Type B pancreatic cell (in vitro differentiated cells): ENCODE data around the gene CD55. TPM values are rescaled to one million over a fixed set of nuclear protein-coding genes. Genes with fewer than 3 reads are reported as not detected.

ENCODE experiments used
- DNase-seq: peaks from one replicate; pipeline ENCODE4 v3.0.0; 2021; ENCODE audit warnings: mixed read lengths; ENCODE audit not compliant: unreplicated experiment; ENCODE audit errors: extremely low spot score
- H3K27ac Mint-ChIP-seq: 2 replicates; pipeline ENCODE4 v1.8.0; 2021; ENCODE audit warnings: mild to moderate bottlenecking, mixed read lengths
- H3K27me3 Mint-ChIP-seq: 2 replicates; pipeline ENCODE4 v1.8.0; 2021; ENCODE audit warnings: mixed read lengths
- H3K36me3 Mint-ChIP-seq: 2 replicates; pipeline ENCODE4 v1.8.0; 2021; ENCODE audit warnings: mixed read lengths
- H3K4me1 Mint-ChIP-seq: one replicate; pipeline ENCODE4 v1.8.0; 2021; ENCODE audit warnings: mixed read lengths; ENCODE audit not compliant: unreplicated experiment
- H3K4me3 Mint-ChIP-seq: 2 replicates; pipeline ENCODE4 v1.8.0; 2021; ENCODE audit warnings: mild to moderate bottlenecking, mixed read lengths
- H3K9me3 Mint-ChIP-seq: 2 replicates; pipeline ENCODE4 v1.8.0; 2021; ENCODE audit warnings: mixed read lengths
- CTCF ChIP-seq: fragments of 200-600 bp; sonication (generic); conservative IDR thresholded peaks from 2 replicates; pipeline ENCODE4 v1.5.0; 2021; ENCODE audit warnings: antibody characterized with exemption, mild to moderate bottlenecking
- total RNA-seq: library from RNA; stranded (reverse); gene quantifications from 2 replicates; pipeline ENCODE4 v1.2.1, GENCODE V29; 2021; ENCODE audit warnings: low replicate concordance

Gene CD55
- total RNA-seq, 1 donor from 2014 or later: 60.0 TPM

- Mint-ChIP-seq H3K36me3 (no peaks in the 10 kb centered on the region), H3K4me3 (no peak overlapping the region), H3K4me1 (no peaks in the 10 kb centered on the region), H3K27me3 (no peaks in the 10 kb centered on the region), H3K27ac (no peak overlapping the region), H3K9me3 (no peaks in the 10 kb centered on the region)
- TF ChIP-seq CTCF: no peak
- no peak for DNase-seq
Measured at GRCh38 chr1:207389728-207390464, 68.4 kb downstream of the CD55 start.

DNA sequence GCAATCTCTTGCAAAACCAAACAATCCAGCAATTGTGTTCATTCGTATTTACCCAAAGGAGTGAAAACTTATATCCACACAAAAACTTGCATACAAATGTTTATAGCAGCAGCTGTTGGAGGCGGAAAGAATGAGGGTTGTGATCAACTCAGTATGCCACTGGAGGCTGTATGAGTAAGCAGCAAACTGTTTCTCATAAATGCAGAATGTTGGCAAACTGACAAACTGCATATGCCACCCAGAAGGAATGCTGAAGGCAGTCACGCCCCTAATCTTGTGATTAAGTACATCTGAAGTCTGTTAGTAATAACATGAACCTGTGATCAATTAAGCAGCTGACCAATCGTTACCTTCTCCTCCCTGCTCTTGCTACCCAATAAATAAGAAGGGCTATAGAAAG lies 72.1 kb downstream of the CD55 start:
- no peaks in the 10 kb centered on the region for H3K9me3 Mint-ChIP-seq
- peaks cover 4% of the 10 kb centered on the region for H3K4me1 Mint-ChIP-seq
- H3K27me3 Mint-ChIP-seq: peaks cover 3% of the 10 kb centered on the region
- TF ChIP-seq CTCF: no peak
- no peak overlapping the region for H3K27ac Mint-ChIP-seq
- no peak for DNase-seq
- H3K4me3 Mint-ChIP-seq: no peak overlapping the region
- no peaks in the 10 kb centered on the region for H3K36me3 Mint-ChIP-seq

GRCh38 chr1:207396168-207396746 lies 74.8 kb downstream of the CD55 start:
- H3K36me3 Mint-ChIP-seq: no peaks in the 10 kb centered on the region
- peaks cover 6% of the 10 kb centered on the region for H3K27me3 Mint-ChIP-seq
- no peak for TF ChIP-seq CTCF
- H3K4me3 Mint-ChIP-seq: no peak overlapping the region
- H3K27ac Mint-ChIP-seq: no peak overlapping the region
- DNase-seq: no peak
- peaks cover 4% of the 10 kb centered on the region for H3K4me1 Mint-ChIP-seq
- H3K9me3 Mint-ChIP-seq: no peaks in the 10 kb centered on the region

DNA sequence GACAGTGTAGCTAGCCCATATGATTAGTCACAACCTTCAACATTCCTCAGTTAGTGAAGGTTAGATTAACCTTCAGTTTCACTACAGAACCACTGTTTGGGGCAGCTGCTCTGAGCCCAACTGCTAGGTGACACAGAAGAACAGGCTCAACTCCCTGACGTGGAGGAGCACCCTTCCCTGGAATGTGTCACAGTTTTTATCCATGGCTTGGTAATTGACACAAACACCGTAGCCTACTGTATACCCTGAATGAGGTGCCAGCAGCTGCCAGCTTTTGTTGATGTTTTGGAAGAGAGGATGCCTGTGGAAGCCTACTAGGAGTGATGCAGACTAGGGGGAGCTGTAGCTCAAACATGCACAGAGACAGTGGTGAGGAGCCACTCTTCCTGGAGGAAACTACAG lies 76.0 kb downstream of the CD55 start:
- Mint-ChIP-seq H3K27ac (peak overlapping the region; percentile 87), H3K4me1 (peaks cover 4% of the 10 kb centered on the region), H3K9me3 (no peaks in the 10 kb centered on the region), H3K27me3 (peaks cover 6% of the 10 kb centered on the region), H3K4me3 (no peak overlapping the region), H3K36me3 (no peaks in the 10 kb centered on the region)
- no peak for TF ChIP-seq CTCF
- no peak for DNase-seq

GRCh38 chr1:207398986-207399385 lies 77.5 kb downstream of the CD55 start:
- H3K36me3 Mint-ChIP-seq: no peaks in the 10 kb centered on the region
- TF ChIP-seq CTCF: no peak

More at GRCh38 chr1:207398986-207399385, 77.5 kb downstream of the CD55 start:
- H3K4me1 Mint-ChIP-seq: peaks cover 4% of the 10 kb centered on the region
- H3K9me3 Mint-ChIP-seq: no peaks in the 10 kb centered on the region
- no peak overlapping the region for H3K4me3 Mint-ChIP-seq
- peaks cover 6% of the 10 kb centered on the region for H3K27me3 Mint-ChIP-seq
- DNase-seq: no peak
- H3K27ac Mint-ChIP-seq: no peak overlapping the region
